Astrocyte (in vitro differentiated cells and primary cell): ENCODE data around the gene MYO15A.

ENCODE experiments used
- EZH2 ChIP-seq: IDR thresholded peaks from 2 replicates; pipeline ENCODE4 v1.6.1; 2012; ENCODE audit warnings: mild to moderate bottlenecking, low read length, inconsistent platforms; ENCODE audit not compliant: insufficient read depth
- TF ChIP-seq, protein P1 (sequence below): IDR thresholded peaks from 2 replicates; pipeline ENCODE4 v1.5.1; 2011; ENCODE audit warnings: low read depth, mild to moderate bottlenecking, inconsistent platforms, low read length, moderate library complexity; ENCODE audit not compliant: insufficient read depth

- no peak for TF ChIP-seq EZH2
- TF ChIP-seq, protein P1, sequence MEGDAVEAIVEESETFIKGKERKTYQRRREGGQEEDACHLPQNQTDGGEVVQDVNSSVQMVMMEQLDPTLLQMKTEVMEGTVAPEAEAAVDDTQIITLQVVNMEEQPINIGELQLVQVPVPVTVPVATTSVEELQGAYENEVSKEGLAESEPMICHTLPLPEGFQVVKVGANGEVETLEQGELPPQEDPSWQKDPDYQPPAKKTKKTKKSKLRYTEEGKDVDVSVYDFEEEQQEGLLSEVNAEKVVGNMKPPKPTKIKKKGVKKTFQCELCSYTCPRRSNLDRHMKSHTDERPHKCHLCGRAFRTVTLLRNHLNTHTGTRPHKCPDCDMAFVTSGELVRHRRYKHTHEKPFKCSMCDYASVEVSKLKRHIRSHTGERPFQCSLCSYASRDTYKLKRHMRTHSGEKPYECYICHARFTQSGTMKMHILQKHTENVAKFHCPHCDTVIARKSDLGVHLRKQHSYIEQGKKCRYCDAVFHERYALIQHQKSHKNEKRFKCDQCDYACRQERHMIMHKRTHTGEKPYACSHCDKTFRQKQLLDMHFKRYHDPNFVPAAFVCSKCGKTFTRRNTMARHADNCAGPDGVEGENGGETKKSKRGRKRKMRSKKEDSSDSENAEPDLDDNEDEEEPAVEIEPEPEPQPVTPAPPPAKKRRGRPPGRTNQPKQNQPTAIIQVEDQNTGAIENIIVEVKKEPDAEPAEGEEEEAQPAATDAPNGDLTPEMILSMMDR = no peak
Measured at GRCh38 chr17:18226284-18226945, 117.9 kb downstream of the MYO15A start.
